ENCODE measurements around the gene CACNG1. TPM values are rescaled to one million over a fixed set of nuclear protein-coding genes. Genes with fewer than 3 reads are reported as not detected.

Gene CACNG1
- total RNA-seq, 2 experiments from 2014 or later, result not detected

DNA sequence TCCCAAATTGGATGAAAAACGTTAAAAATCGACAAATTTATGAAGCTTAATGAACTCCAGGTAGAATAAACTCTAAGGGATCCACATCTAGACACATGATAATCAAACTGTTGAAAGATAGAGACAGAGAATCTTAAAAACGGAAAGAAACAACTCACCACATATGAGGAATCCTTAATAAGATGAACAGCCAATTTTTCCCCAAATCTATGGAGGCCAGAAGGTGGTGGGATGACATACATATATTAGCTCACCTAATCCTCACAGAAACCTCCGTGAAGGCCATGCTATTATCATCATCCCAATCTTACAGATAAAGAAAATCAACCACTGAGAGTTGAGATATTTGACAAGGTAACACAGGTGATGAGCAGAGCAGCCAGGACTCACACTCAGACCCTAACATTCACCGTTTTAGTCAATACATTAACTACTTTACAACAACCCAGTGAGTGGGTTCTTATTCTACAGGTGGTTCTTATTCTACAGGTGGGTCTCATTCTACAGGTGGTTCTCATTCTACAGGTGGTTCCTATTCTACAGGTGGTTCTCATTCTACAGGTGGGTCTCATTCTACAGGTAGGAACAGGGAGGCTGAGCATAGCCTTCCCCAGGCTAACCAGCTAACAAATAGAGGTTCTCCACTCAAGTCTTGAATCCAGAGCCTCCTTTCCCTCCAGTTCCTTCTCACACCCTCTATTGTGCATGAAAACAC is 4.8 kb downstream of the CACNG1 start:
- intact Hi-C loops (cut with micrococcal nuclease; ENCODE audit: unreplicated experiment), result no loop called here
- Histone ChIP-seq H4K20me1 (ENCODE audit: insufficient read depth, low read length) (no peaks in the 10 kb centered on the region), H3K79me2 (ENCODE audit: insufficient read depth, low read depth, low read length) (no peaks in the 10 kb centered on the region), H3K4me1 (ENCODE audit: insufficient read depth, low read length, poor library complexity, severe bottlenecking) (no peaks in the 10 kb centered on the region), H3K4me2 (ENCODE audit: low read length) (no peak overlapping the region), H3K9me2 (ENCODE audit: insufficient read depth, low read length) (no peaks in the 10 kb centered on the region), H3K4me3 (ENCODE audit: low read depth, low read length, poor library complexity, severe bottlenecking) (no peak overlapping the region), H3K36me3 (ENCODE audit: insufficient read depth, low read length) (no peaks in the 10 kb centered on the region), H2AFZ (ENCODE audit: low read length) (no peak overlapping the region), H3K9me3 (ENCODE audit: low read length) (peaks cover 13% of the 10 kb centered on the region; the same call in 1 of the 2 replicates), H3K27ac (ENCODE audit: low read depth, low read length, poor library complexity, severe bottlenecking) (no peak overlapping the region)
- ChIA-PET CTCF (ENCODE audit: unreplicated experiment) (no interaction called here), POLR2A (no interaction called here)
- no TSS peak for BruUV-seq (replicated peaks)
- TF ChIP-seq, protein P1, sequence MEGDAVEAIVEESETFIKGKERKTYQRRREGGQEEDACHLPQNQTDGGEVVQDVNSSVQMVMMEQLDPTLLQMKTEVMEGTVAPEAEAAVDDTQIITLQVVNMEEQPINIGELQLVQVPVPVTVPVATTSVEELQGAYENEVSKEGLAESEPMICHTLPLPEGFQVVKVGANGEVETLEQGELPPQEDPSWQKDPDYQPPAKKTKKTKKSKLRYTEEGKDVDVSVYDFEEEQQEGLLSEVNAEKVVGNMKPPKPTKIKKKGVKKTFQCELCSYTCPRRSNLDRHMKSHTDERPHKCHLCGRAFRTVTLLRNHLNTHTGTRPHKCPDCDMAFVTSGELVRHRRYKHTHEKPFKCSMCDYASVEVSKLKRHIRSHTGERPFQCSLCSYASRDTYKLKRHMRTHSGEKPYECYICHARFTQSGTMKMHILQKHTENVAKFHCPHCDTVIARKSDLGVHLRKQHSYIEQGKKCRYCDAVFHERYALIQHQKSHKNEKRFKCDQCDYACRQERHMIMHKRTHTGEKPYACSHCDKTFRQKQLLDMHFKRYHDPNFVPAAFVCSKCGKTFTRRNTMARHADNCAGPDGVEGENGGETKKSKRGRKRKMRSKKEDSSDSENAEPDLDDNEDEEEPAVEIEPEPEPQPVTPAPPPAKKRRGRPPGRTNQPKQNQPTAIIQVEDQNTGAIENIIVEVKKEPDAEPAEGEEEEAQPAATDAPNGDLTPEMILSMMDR (conservative IDR thresholded peaks at IDR 0.05; ENCODE audit: low read length), result no peak
- no peak for TF ChIP-seq EZH2phosphoT487 (IDR thresholded peaks at IDR 0.05; ENCODE audit: borderline replicate concordance, low read depth, low read length)
- DNase-seq (ENCODE audit: low spot score), result no peak

DNA sequence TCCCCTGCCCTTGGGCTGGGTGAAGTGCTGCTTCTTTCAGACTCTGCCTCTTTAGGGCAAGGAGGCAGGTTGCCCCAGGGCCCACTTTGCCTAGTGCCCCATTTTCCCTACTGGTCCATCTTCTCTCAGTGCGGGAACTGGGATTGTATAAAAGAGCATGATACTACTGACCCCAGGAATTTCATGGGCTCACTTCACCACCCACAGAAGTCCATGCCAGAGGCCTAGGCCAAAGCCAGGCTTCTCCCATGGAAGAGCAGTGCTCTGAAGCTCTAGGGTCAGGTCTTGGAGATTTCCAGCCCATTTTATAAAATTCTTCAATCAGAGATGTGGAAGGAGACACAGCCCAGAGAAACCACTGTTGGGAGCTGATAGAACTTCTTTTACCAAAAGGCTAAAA is 5.7 kb downstream of the CACNG1 start:
- intact Hi-C loops (cut with micrococcal nuclease; ENCODE audit: unreplicated experiment), result no loop called here
- Histone ChIP-seq H3K4me2 (ENCODE audit: low read length) (no peak overlapping the region), H2AFZ (ENCODE audit: low read length) (no peak overlapping the region), H3K36me3 (ENCODE audit: insufficient read depth, low read length) (no peaks in the 10 kb centered on the region), H3K9me3 (ENCODE audit: low read length) (peaks cover 13% of the 10 kb centered on the region; the same call in 1 of the 2 replicates), H3K9me2 (ENCODE audit: insufficient read depth, low read length) (no peaks in the 10 kb centered on the region), H4K20me1 (ENCODE audit: insufficient read depth, low read length) (no peaks in the 10 kb centered on the region), H3K27ac (ENCODE audit: low read depth, low read length, poor library complexity, severe bottlenecking) (no peak overlapping the region), H3K4me3 (ENCODE audit: low read depth, low read length, poor library complexity, severe bottlenecking) (no peak overlapping the region), H3K79me2 (ENCODE audit: insufficient read depth, low read depth, low read length) (no peaks in the 10 kb centered on the region), H3K4me1 (ENCODE audit: insufficient read depth, low read length, poor library complexity, severe bottlenecking) (no peaks in the 10 kb centered on the region)
- no peak for DNase-seq (ENCODE audit: low spot score)
- no TSS peak for BruUV-seq (replicated peaks)
- ChIA-PET CTCF (ENCODE audit: unreplicated experiment) (no interaction called here), POLR2A (no interaction called here)
- no peak for TF ChIP-seq EZH2phosphoT487 (IDR thresholded peaks at IDR 0.05; ENCODE audit: borderline replicate concordance, low read depth, low read length)
- TF ChIP-seq, protein P1 (conservative IDR thresholded peaks at IDR 0.05; ENCODE audit: low read length), result no peak

DNA sequence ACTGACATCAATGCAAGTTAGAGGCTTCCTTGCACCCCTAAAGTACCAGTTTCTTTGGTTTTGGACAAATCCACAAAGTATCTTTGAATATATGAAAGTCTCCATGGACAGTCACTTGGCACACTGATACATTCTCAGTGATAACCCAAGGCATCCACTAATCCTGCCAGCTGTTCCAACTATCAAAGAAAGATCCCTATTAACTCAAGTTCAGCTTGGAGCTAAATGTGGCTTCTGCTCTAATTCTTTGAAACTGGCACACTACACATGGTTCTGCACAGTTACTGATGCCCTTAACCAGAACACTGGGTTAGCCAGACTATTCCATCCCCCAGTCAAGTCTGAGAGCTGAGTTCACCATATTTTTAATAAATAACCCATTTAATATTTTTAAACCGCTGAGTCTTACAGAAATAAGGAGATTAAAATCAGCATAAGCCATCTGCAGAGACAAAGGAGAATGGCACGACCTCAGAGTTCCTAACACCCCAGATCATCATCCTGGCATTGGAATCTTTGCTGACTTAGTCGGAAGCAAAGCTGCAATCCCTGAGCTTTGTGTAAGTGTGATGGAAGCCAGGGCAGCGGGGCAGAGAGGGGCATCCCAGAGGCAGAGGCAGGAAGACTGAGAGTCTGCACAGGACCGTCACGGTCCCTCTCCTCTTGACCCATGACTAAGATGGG is 6.3 kb downstream of the CACNG1 start:
- Histone ChIP-seq H3K9me3 (ENCODE audit: low read length) (peaks cover 13% of the 10 kb centered on the region; the same call in 1 of the 2 replicates), H2AFZ (ENCODE audit: low read length) (no peak overlapping the region), H3K79me2 (ENCODE audit: insufficient read depth, low read depth, low read length) (no peaks in the 10 kb centered on the region), H3K4me2 (ENCODE audit: low read length) (no peak overlapping the region), H4K20me1 (ENCODE audit: insufficient read depth, low read length) (no peaks in the 10 kb centered on the region), H3K4me3 (ENCODE audit: low read depth, low read length, poor library complexity, severe bottlenecking) (no peak overlapping the region), H3K9me2 (ENCODE audit: insufficient read depth, low read length) (no peaks in the 10 kb centered on the region), H3K27ac (ENCODE audit: low read depth, low read length, poor library complexity, severe bottlenecking) (no peak overlapping the region), H3K4me1 (ENCODE audit: insufficient read depth, low read length, poor library complexity, severe bottlenecking) (no peaks in the 10 kb centered on the region), H3K36me3 (ENCODE audit: insufficient read depth, low read length) (no peaks in the 10 kb centered on the region)
- BruUV-seq (replicated peaks), result no TSS peak
- intact Hi-C loops (cut with micrococcal nuclease; ENCODE audit: unreplicated experiment), result no loop called here
- DNase-seq (ENCODE audit: low spot score), result no peak
- no peak for TF ChIP-seq EZH2phosphoT487 (IDR thresholded peaks at IDR 0.05; ENCODE audit: borderline replicate concordance, low read depth, low read length)
- TF ChIP-seq, protein P1 (conservative IDR thresholded peaks at IDR 0.05; ENCODE audit: low read length), result no peak
- ChIA-PET CTCF (ENCODE audit: unreplicated experiment) (no interaction called here), POLR2A (no interaction called here)

Data from OCI-LY7 (cell line).